GM20000 (cell line): ENCODE measurements around the gene ZFX.
"Not testable (repeated sequence)": the region's sequence is repeated elsewhere in the genome, so short reads cannot be mapped to it uniquely, and the experiment has no call there.

Experiments used
- DNase-seq: peaks from one replicate; pipeline ENCODE4 v3.0.0; 2012; ENCODE audit warnings: low spot score
- TF ChIP-seq, protein P1 (sequence below): IDR thresholded peaks from 2 replicates; pipeline ENCODE4 v1.5.1; 2012; ENCODE audit warnings: mild to moderate bottlenecking, control low read depth; ENCODE audit errors: extremely low read depth, missing control alignments

The ZFX gene

DNA sequence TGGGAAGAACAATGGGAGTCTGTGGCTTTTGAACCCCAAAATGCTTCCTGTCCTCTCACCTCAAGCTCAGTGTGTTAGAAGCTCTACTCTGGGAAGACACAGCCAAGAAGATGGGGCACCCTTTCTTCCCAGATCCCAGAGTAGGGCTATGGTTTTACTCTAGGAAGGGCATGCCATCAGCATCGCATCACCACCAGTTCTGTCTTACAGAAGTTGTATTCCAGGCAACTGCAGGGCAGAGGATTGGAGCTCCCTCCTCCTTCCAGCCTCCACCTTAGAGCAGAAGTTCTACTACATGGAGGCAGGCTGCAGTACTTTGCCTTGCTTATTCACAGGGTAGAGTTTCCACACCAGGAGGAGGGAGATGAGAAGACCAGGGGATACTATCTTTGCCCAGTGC is 18.1 kb upstream of the ZFX start:
- TF ChIP-seq, protein P1, sequence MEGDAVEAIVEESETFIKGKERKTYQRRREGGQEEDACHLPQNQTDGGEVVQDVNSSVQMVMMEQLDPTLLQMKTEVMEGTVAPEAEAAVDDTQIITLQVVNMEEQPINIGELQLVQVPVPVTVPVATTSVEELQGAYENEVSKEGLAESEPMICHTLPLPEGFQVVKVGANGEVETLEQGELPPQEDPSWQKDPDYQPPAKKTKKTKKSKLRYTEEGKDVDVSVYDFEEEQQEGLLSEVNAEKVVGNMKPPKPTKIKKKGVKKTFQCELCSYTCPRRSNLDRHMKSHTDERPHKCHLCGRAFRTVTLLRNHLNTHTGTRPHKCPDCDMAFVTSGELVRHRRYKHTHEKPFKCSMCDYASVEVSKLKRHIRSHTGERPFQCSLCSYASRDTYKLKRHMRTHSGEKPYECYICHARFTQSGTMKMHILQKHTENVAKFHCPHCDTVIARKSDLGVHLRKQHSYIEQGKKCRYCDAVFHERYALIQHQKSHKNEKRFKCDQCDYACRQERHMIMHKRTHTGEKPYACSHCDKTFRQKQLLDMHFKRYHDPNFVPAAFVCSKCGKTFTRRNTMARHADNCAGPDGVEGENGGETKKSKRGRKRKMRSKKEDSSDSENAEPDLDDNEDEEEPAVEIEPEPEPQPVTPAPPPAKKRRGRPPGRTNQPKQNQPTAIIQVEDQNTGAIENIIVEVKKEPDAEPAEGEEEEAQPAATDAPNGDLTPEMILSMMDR = no peak
- no peak for DNase-seq

DNA sequence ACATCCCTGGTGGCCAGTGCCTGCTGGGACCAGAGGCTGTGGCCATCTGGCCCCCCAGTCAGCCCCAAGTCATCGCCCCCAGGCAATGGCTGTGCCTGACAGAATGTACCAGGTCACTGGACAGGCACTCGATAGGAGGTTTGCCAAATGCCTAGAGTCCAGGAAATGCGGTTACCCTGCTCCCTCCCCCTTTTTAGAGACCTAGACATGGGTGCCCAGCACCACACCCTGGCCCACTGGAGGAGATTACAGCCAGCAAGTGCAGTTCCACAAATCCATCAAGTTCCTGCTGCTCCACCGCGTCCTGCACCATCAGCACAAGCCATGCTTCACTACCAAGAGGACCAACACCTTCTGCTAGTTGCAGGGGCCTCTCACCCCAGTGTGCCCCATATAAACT is 16.2 kb upstream of the ZFX start:
- TF ChIP-seq, protein P1 = no peak
- DNase-seq = no peak

DNA sequence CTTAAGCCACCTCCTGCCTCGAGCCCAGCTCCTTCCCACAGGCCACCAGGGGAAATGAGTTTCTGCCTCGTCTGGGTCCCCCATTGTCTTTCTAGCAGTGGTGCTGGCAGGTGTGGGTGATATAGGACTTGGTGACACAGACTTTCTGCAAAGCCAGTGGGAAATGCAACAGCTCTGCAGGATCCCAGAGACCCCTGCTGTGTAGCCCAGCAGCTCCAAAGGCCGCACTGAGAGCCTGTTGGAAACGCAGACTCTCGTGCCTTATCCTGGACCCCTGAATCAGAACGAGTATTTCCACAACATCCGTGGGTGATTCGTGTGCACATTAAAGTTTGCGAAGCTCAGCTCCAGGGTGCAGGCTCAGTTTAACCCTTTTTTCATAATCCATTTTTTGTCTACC is 13.8 kb upstream of the ZFX start:
- DNase-seq = not testable (repeated sequence)

DNA sequence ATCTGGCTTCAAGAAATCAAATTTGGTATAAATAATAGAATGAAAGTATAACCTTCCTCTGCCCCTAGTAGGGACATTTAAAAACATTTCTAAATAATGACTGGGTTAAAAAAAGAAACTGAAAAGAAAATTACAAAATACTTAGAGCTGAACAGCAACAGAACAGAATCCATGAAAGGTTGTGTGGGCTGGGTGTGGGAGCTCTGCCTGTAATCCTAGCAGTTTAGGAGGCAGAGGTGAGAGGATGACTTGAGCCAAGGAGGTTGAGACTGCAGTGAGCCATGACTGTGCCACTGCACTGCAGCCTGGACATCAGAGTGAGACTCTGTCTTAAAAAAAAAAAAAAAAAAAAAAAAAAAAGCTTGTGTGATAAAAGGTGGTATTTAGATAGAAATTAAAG is 12.3 kb upstream of the ZFX start:
- DNase-seq = no peak
- TF ChIP-seq, protein P1 = no peak

DNA sequence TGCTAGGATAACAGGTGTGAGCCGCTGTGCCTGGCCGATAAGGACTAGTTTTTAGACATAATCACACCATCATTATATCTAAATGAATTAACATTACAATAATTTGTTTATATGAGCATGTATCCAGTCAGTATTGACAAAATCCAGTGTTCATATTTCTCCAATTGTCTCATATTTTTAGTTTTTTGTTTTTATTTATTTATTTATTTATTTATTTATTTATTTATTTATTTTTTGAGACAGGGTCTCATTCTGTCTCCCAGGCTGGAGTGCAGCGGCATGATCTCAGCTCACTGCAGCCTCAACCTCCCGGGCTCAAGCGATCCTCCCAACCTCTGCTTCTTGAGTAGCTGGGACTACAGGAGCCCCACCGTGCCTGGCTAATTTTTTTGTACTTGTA is 5.5 kb upstream of the ZFX start:
- not testable (repeated sequence) for DNase-seq

DNA sequence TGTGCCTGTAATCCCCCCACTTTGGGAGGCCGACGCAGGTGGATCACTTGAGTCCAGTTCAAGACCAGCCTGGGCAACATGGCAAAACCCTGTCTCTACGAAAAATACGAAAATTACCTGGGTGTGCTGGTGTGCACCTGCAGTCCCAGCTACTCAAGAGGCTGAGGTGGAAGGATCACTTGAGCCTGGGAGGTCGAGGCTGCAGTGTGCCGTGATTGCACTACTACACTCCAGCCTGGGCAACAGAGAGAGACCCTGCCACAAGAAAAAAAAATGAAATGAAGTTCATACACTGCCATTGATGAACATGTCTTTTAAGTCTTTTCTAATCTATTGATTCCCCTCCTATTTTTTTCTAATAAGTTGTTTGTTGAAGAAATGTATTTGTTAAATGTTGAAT is 5.0 kb upstream of the ZFX start:
- TF ChIP-seq, protein P1 = no peak
- no peak for DNase-seq

DNA sequence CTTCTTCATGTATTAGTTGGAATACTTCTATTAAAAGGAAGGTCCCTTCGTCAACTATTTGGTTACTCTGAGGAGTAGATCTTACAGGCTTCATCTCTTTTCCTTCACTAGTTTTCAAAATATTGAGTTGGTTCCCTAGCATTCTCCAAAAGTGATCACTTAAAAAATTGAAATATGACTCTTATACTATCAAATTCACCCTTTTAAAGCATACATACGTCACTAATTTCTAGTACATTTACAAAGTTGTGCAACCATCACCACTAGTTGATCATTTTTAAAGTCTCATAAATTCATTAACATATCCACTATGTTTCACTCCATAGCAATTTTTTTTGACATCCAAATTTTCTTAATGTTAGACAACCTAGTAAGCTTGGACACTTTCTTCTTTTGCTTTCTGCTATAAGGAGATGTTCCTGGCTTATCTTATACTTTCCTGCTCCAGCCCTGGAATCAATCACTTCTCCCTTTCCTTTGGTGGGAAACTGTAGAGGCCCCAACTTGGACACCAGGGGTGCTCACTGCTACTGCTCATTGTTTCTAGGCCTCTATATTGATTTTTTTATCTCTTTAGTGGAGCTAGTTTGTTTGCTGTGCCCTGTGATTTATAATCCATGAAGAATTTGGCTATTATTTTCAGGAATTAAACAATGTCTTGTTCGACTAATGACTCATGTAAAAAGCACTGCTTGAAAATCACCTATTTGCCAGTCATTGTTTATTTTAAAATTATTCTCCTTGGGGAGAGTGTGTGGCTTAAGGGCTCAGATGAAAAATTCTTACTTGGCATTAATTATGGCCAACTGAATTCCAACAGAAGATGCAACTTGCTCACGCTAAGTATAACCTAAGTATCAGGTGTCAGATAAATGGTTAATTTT is 4.0 kb upstream of the ZFX start:
- TF ChIP-seq, protein P1 = no peak
- DNase-seq = no peak

DNA sequence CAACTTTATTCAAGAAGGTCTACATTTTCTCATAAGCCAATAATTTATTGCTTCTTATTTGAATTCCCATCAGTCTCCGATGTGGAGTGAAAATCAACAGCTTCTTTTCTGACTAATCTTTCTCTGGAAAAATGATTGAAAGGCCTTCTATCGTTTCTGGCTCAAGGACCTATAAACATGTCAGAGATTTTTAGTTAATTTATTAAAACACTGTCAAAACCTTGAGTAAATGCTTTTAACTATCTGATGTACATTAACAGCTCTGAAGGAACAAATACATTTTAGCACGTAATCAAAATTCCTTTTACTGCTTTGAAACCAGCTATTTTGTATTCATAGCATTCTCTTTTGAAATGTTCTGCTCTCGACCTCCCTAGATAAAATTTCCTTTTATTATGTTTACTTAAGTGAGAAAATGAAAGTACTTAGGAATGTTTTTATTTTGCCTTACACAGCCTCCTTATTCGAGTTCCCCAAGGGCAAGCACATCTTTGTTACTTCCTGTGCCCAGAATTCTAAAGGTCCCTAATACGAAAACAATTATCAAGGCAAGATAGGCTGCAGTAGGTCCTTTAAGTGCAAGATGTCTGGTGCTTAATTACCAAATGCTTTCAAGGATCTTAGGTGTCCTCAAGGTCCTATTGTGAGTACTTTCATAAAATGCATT is 3.1 kb upstream of the ZFX start:
- DNase-seq = no peak

More for the DNA sequence above, 3.1 kb upstream of the ZFX start:
- TF ChIP-seq, protein P1 = no peak
